COLO829 (cell line): ENCODE data around the gene ENG.
"Not testable (repeated sequence)": the region's sequence is repeated elsewhere in the genome, so short reads cannot be mapped to it uniquely, and the experiment has no call there.

ENCODE experiments used
- DNase-seq: peaks from one replicate; pipeline ENCODE4 v3.0.0; 2012; ENCODE audit warnings: low spot score

ENG gene

GRCh38 chr9:127841087-127841835 lies 13.2 kb downstream of the ENG start:
- DNase-seq, result no peak

- DNase-seq, result no peak
These were observed 15.9 kb downstream of the ENG start for GRCh38 chr9:127838375-127839078.

- DNase-seq, result no peak
These were observed 17.1 kb downstream of the ENG start for GRCh38 chr9:127837346-127837745.

GRCh38 chr9:127836561-127836960 lies 17.9 kb downstream of the ENG start:
- DNase-seq, result not testable (repeated sequence)

GRCh38 chr9:127835991-127836516 lies 18.4 kb downstream of the ENG start:
- no peak for DNase-seq

- DNase-seq, result no peak
These were observed 20.9 kb downstream of the ENG start for GRCh38 chr9:127833555-127833954.

- no peak for DNase-seq
These were observed 22.2 kb downstream of the ENG start for GRCh38 chr9:127832248-127832647.

- DNase-seq, result no peak
These were observed 25.1 kb downstream of the ENG start for GRCh38 chr9:127829205-127829906.

GRCh38 chr9:127828262-127829031 lies 26.0 kb downstream of the ENG start:
- no peak for DNase-seq

- no peak for DNase-seq
These were observed 28.1 kb downstream of the ENG start for GRCh38 chr9:127826253-127826913.

- DNase-seq, result no peak
These were observed 29.0 kb downstream of the ENG start for GRCh38 chr9:127825319-127826051.

GRCh38 chr9:127822108-127822507 lies 32.4 kb downstream of the ENG start:
- DNase-seq, result no peak

GRCh38 chr9:127818574-127818973 lies 35.9 kb downstream of the ENG start:
- no peak for DNase-seq

- DNase-seq, result no peak
These were observed 36.5 kb downstream of the ENG start for GRCh38 chr9:127817881-127818434.

GRCh38 chr9:127816728-127817127 lies 37.7 kb downstream of the ENG start:
- DNase-seq, result no peak

- no peak for DNase-seq
These were observed 38.1 kb downstream of the ENG start for GRCh38 chr9:127816362-127816725.

GRCh38 chr9:127815512-127816361 lies 38.7 kb downstream of the ENG start:
- no peak for DNase-seq

GRCh38 chr9:127814619-127815511 lies 39.6 kb downstream of the ENG start:
- DNase-seq, result no peak
